ENCODE measurements around the gene COL16A1.

COL16A1 gene

DNA sequence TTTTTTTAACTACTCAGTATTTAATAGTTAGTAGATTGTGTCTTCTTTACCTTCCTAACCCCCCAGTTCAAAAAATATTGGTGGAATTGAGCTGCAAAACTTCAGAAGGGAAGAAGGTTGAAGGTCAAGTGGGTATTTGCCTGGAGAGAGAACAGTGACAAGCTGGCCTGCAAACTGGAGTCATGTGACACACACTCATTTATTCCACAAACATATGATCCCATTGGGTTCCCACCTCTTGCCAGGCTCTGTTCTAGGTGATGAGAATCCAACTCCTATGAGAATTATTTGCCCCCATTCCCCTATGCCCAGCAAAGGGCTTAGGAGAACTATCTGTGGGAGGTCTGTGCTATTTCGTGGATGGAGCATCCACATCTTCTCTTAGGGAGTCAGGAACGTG is 55.6 kb downstream of the COL16A1 start:
- DNase-seq (ENCODE audit: low read depth), result no peak

DNA sequence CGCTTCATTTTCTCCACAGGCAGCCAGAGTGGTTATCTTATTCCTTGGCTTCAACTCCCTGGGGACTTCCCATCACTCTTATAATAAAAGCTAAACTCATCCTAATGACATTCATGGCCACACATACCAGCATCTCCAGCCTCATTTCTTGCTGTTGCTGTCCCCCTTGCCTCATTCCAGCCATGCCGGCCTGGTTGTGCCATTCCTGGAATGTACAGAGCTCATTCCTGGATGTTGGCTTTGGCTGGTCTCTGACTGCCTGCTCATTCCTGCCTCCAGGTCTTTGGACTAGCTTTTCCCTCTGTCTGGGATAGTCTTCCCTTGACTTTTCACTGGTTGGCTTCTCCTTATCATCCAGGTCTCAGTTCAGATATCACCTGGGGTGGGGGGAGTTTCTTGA is 56.7 kb downstream of the COL16A1 start:
- DNase-seq (ENCODE audit: low read depth), result no peak

DNA sequence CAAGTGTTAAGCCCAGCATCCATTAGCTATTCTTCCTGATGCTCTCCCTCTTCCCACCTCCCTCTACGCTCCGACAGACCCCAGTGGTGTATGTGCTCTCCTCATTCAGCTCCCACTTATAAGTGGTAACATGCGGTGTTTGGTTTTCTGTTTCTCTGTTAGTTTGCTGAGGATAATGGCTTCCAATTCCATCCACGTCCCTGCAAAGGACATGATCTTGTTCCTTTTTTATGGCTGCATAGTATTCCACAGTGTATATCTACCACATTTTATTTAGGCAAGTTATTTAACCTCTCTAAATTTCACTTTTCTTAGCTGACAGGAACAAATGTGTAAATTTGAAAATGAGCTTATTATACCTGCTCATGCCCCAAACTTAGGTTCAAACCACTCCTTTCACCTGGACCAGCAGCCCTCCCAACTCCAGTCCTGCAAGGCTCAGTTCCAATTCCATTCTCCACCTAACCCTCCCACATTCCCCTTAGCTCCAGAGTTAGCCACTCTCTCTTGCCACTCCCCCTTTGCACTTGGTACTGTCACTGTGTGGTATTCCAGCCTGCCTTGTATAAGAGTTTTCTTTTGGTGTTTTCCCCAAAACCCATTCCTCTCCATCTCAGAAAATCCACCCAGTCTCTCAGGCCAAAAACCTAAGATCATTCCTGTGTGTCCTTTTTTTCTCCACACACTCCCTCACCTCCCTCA is 57.4 kb downstream of the COL16A1 start:
- no peak for DNase-seq (ENCODE audit: low read depth)

DNA sequence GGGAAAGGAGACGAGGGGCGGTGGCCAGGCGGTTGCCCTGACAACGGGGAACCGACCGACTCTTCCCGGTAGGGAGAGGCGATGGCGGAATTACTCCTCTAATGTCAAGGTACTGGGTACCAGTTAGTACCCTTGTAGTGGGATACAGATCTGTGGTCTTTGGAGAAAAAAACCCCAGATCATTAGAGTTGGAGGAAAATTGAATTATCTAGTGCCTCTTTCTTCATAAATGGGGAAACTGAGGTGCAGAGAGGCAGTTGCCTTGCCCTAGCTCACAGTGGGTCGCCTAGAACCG is 58.6 kb downstream of the COL16A1 start:
- DNase-seq (ENCODE audit: low read depth), result no peak

DNA sequence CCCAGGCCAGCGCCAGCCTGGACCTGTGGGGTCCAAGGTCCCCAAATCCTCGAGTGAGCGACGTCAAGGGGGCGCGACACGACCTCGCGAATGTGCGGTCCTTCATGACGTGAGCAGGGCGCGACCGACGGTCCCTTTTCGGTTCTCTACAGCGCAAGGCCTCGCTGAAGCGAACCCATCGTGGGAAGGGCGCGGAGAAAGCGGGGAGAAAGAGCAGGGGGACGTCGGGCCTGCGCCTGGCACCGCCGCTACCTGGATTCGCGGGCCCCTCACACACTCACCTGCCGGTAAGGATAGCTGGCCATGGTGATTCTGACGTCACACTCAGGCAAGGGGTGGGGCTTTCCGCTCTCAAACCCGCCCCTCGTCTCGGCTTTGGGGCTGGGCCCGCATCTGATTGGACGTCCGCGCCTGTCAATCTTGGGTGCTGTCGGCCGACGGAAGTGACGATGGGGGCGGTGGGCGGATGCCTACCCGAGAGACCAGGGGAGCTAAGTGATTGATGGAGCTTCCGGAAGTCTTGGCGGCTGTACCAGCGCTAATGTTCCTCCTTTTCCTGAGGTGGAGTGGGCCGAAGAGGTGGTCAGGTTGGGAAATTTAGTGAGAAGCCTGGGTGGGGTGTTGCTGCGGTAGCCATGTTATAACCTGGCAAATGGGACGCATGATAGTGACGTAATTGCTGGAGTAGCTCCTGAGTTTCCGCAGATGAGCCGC is 59.1 kb downstream of the COL16A1 start, which contains the start of gene PEF1:
PEF1 (minus strand) TSS at position 317 of the 714 bp plus-strand sequence; CDS start at position 305, 12 bp downstream.
- DNase-seq (ENCODE audit: low read depth), result peak; percentile 98

DNA sequence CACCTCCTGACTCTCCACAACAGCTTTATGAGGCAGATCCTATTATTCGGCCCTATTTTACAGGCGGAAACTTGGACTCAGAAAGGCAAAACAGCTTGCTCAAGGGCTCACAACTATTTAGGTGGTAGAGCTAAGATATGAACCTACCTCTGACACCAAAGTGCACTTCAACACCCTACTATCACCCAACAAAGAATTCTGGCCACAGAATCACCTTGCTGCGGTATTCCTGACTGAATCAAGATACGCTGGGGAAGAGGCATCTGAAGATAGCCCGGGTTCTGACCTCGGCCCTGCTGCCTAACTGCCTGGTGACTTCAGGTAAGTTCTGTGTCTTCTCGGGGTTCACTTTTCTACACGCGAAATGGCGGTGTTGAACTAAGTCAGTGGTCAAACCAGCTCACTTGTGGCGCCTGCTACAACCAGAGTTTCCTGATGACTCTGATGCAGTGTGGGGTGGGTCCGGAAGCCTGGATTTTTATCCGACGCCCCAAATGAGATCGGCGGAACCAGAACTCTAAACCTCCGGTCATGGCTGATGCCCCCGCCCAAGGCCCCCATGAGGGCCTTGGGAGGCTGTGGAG is 59.7 kb downstream of the COL16A1 start:
- no peak for DNase-seq (ENCODE audit: low read depth)

DNA sequence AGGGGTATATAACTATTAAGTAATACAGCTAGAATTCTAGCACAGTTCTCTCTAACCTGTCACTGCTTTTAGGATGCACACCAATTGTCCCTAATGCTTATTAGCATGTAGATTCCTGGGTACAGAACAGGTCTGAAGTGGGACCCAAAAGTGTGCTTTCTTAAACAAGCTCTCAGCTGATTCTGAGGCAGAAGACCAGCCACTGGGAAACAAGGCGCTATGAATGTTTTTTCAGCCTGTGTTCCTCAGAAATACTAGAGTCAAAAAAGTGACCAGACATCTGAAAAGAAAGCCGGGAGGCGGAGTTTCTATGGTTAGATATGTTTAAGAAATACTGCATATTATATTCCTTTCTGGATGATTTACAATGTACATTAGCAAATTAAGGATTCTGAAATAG is 60.9 kb downstream of the COL16A1 start:
- DNase-seq (ENCODE audit: low read depth), result no peak

DNA sequence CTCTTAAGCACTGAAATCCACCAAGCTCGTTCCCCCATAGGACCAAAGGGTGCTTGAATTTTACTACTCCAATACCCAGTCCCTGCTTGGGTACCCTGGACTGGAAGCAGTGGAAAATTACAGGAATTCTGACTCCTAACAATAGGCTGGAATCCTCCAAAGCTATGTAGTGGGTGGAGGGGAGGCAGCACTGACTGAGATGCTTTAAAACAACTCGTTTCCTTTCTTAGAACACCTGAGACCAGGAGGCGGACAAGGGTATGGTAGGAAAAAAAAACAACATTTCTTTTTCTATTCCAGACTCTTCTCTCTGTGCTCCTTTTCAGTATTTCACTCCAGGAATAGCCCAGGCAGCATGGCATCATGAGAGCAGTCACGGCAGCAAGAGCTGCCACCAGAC is 61.5 kb downstream of the COL16A1 start:
- no peak for DNase-seq (ENCODE audit: low read depth)

DNA sequence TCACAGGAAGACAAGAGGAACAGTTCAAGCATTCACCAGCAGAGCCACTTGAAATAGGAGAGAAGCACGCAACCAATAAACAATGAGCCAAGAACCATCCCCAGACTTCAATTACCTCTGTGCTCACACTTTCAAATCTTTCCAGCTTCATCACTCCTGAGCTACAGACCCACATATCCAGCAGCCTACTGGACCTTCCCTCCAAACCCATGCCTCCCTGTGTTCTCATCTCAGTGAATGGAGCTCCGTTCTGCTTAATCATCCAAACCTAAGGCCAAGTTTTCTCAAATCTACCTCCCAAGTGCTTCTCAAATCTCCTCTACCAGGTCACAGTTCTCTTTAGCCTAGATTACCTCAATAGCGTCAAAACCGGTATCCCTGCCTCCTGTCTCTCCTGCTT is 62.9 kb downstream of the COL16A1 start:
- no peak for DNase-seq (ENCODE audit: low read depth)

DNA sequence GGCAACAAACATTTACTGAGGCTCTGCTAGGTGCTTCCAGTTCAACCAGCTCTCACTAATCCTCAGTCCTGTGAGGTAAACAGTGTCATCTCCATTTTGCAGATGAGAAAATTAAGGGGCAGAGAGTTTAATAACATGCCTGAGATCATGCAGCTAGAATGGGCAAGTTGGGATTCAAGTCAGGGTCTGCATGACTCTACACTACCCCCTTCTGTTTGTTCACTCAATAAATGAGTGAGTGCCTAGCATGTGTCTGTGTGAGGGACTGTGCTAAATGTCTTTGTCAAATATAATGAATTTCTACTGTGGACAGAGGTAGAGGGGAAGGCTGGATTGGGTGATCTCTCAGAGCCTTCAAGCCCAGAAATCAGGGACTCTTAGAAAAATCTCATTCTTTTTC is 63.6 kb downstream of the COL16A1 start:
- no peak for DNase-seq (ENCODE audit: low read depth)

DNA sequence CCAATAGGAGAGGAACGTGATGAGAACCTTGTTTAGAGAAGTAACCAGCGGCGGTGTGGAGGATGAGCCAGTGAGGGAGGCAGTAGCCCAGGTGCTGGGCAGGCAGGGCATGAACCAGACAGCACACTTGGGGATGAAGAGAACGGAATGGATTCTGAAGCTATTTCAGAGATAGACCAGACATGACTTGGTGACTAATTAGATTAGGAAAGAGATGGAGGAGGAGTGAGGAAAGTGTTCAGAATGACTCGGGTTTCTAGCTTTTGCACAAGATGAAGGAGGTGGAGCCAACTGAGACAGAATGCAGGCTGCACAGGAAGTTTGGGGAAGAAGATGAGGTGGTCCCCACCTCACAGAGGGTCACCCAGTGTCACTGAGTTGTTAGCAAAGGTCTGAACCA is 64.3 kb downstream of the COL16A1 start:
- DNase-seq (ENCODE audit: low read depth), result no peak

DNA sequence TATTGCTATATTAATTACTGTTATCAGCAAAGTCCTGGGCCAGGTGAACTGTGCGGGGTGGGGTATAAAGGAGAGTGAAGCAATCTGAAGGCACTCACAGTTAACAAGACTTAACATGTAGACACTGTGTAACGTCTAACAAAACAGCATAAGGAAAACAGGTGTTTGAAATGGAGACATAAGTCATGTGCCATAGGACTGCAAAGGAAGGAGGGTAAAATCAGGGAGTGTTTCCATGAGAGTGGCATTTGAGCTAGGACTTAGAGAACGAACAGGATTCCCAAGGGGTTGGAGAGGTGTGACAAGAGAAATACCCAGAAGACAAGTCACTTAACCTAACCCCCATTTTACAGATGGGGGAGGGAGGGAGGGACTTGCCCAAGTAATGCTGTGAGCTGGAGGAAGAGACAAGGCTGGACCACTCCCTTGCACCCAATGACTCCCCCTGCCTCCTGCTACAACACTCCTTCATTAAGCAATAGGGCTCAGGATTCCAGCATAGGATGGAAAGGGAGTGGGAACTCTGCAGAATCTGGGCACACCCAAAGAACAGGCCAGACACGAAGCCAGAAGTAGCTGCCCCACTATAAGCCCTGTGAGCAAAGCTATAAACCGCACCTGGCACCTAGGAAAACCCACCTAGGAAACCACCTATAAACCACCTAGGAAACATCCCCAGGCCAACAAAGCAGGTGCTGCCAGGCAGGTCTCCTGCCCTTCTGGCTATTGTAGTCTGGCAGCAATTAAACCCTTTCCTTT is 65.7 kb downstream of the COL16A1 start:
- DNase-seq (ENCODE audit: low read depth), result no peak

DNA sequence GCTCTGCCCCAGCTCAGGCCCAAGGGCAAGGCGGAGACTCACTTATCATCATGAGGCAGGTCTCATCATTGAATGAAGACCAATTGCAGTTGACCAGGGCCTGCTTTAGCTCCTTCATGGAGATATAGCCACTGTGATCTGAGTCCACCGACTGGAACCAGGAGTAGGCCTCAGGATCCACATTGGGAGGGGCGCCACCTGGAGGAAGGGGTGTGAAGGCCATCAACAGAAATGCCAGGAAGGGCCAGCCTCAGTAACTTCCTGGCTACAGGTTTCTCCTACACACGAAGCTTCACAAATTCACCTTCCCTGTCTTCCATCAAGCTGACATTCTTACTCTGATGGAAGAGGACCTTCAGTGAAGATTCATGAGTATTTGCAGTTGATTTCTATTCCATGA is 70.7 kb downstream of the COL16A1 start:
- no peak for DNase-seq (ENCODE audit: low read depth)

DNA sequence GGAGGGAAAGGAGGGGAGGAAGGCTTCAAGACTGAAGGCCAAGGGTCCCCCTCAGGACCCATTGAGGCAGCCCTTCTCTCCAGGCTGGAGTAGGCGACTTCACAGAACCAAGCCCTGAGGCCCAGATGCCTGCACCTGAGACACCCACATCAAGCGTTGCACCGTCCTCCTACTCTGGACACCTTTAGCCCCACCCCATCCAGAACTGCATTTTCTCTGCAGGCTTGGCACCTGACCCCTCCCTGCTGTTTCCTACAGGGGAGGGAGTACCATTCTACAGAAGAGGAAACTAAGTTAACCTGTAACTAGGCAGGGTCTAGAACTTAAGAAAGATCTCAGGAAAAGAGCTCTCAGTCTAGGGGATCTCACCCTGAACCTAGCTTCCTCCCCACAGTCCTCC is 71.2 kb downstream of the COL16A1 start:
- no peak for DNase-seq (ENCODE audit: low read depth)

DNA sequence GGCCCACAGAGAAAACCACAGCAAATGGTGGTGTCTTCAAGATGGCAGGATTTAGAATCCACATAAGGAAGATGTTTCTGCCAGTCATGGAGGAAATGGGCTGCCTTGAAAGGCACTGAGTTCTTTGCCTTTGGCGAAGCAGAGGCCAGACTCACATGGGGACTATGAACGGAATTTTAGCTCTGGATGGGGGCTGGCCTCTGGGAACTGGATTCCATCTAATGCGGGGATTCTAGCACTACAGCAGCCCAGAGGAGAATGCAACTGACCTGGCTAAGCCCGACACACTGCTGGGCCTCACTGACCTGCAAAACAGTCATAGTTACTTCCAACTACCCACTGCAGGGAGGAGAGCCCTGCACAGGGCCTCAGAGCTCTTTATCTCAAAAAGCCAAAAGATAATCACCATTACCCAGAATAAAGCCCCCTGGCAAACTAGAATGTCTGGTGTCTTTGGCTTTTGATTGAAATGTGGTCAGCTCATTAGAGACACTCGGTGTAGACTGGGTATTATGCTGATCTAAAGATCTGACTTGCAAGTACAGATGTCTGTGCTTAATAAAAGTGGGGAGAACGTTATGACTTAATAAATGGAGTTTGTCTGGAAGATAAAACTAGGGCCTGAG is 74.8 kb downstream of the COL16A1 start:
- no peak for DNase-seq (ENCODE audit: low read depth)

DNA sequence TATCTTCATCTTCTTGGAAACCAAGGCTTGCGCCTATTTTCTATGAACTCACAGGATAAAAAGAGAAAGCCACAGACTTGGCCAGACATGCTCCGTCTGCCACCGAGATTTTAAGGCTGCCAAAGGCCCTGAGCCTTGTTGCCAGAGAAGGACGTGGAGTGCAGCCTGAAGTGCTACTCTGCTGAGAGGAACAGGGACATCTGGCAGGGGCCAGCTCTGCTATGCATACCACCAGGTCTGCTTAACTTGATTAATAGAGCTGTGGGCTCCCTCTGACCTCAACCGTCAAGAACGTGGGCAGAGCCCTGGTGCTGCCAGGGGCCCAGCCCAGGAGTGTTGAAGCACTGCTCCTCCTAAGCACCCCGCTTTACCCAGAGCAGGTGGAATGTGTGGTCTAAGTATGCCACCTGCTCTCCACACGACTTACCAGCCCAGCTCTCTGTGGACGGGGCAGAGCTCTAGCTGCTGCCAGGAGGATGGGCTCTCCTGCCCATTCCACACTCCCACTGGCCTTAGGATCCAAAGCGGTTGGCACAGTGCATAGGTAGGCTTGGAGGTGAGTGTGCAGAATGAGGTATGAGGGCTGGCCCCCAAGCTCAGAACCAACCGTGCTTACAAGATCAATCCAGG is 75.8 kb downstream of the COL16A1 start:
- DNase-seq (ENCODE audit: low read depth), result no peak

DNA sequence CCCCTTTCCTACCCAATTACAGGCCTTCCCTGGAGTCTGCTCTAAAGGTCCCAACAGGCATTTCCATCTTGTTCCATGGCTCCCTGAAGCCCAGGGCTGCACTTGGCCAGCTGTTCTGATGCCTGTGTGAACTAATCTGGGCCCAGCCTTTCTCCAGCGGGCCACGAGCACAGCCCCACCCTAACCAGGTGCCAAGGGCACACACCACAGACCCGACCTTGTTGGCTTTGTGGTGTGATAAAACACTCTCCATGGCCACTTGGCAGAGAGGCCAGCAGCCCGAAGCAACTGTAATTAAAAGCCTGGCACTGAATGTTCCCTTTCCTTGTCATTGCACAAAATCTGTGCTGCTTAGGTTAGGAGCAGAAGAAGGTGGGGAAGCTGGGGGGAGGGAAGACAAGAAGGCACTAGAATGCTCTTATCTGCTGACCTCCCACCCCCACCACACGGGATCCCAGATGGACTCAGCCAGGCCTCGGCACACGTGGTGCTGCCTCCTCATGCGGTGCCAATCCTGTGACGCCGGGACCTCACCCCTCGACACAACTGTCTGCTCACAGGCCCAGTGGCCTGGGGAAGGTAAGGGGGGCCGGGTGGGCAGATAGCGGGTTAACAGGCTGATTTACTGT is 76.4 kb downstream of the COL16A1 start:
- no peak for DNase-seq (ENCODE audit: low read depth)

DNA sequence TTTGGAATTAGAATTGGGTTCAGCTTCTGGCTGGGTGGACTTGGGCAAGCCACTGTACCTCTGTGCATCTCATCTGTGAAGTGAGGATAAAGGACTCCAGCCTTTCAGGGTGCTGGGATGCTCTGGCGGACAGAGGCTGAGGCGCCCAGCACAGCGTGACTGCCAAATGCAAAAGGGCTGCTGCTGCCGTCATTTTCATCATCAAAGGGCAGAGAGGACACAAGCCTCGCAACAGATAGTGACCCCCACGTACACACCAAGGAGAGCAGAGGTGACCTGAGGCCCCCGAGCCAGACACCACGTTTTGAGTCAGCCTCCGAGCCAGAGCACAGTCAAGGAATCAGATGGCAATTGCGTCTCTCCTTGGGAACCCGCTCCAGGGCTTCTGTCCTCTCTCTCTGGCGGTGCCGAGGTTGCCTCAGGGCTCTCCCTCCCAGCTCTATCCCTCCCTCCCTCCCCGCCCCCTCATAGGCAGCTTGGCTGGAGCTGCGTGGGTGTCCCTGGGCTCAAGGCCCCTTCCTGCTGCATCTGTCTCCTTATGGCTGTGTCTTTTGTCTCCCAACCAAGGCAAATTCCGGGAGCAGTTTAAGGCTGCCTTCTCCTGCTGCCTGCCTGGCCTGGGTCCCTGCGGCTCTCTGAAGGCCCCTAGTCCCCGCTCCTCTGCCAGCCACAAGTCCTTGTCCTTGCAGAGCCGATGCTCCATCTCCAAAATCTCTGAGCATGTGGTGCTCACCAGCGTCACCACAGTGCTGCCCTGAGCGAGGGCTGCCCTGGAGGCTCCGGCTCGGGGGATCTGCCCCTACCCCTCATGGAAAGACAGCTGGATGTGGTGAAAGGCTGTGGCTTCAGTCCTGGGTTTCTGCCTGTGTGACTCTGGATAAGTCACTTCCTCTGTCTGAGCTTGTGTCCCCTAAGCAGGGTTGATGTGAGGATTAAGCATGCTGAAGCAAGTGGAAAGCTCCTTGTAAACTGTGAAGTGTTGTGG is 77.3 kb downstream of the COL16A1 start:
- DNase-seq (ENCODE audit: low read depth), result no peak

DNA sequence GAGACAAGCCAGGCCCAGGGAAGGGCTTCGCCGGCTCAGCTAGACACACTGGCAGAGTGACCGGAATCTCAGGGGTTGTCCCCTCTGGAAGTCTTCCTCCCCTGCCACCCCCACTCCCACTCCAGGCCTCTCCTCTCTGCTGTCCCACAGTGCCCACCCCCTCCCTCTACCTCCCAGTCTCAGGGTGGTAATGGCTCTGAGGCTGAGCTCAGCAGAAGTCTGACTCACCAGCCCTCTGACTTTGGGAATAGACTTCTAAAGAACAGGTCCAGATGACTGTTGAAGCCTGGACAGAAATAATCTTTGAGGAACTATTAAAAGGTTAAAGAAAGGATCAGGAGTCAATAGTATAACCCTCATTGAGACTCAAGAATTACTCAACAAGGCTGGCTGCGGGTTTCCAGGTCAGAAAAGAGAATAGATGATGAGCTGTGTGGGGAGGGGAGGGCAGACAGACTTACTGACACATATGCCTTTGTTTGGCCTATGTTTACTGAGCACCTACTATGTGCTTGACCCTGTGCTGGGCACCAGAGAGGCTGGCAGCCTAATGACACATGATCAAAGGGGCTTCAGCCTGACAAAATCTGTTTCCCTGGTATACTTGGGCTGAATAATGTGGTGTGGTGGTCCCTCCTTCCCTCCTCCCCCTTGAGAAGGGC is 78.1 kb downstream of the COL16A1 start:
- DNase-seq (ENCODE audit: low read depth), result no peak

Measured in stimulated activated CD8-positive, alpha-beta memory T cell treated with anti-CD3 and anti-CD28 coated beads, Interleukin-15, amount 100 ng/mL, for 24 hours (primary cell).